Hepatic stellate cell (primary cell): ENCODE results near the gene CARD16.
"Not testable (repeated sequence)": the region's sequence is repeated elsewhere in the genome, so short reads cannot be mapped to it uniquely, and the experiment has no call there.

Experiments
- DNase-seq: peaks from one replicate; pipeline ENCODE4 v3.0.0; 2011; ENCODE audit warnings: low spot score

The CARD16 gene

GRCh38 chr11:105044557-105045524 is at the start of gene CARD16:
CARD16 (minus strand) TSS chr11:105045335; CDS start chr11:105045297, 38 bp downstream.
- peak; percentile 6 for DNase-seq

GRCh38 chr11:105092256-105093239 is 47.4 kb upstream of the CARD16 start:
- DNase-seq, result no peak

- no peak for DNase-seq
Observed at GRCh38 chr11:105081412-105082150, 36.4 kb upstream of the CARD16 start.

GRCh38 chr11:105080171-105080906 is 35.2 kb upstream of the CARD16 start:
- not testable (repeated sequence) for DNase-seq

GRCh38 chr11:105078283-105078682 is 33.1 kb upstream of the CARD16 start:
- no peak for DNase-seq

- not testable (repeated sequence) for DNase-seq
Observed at GRCh38 chr11:105077141-105077790, 32.1 kb upstream of the CARD16 start.

- no peak for DNase-seq
Observed at GRCh38 chr11:105074166-105074530, 29.0 kb upstream of the CARD16 start.

GRCh38 chr11:105073456-105074165 is 28.5 kb upstream of the CARD16 start:
- DNase-seq, result no peak

- DNase-seq, result not testable (repeated sequence)
Observed at GRCh38 chr11:105072080-105072479, 26.9 kb upstream of the CARD16 start.

- no peak for DNase-seq
Observed at GRCh38 chr11:105071089-105071732, 26.1 kb upstream of the CARD16 start.

- no peak for DNase-seq
Observed at GRCh38 chr11:105070306-105070705, 25.2 kb upstream of the CARD16 start.

- not testable (repeated sequence) for DNase-seq
Observed at GRCh38 chr11:105069749-105070148, 24.6 kb upstream of the CARD16 start.

GRCh38 chr11:105063245-105063941 is 18.3 kb upstream of the CARD16 start:
- DNase-seq, result not testable (repeated sequence)

GRCh38 chr11:105057432-105057831 is 12.3 kb upstream of the CARD16 start:
- no peak for DNase-seq

GRCh38 chr11:105056446-105056845 is 11.3 kb upstream of the CARD16 start:
- DNase-seq, result no peak

- DNase-seq, result no peak
Observed at GRCh38 chr11:105054723-105055493, 9.8 kb upstream of the CARD16 start.

- no peak for DNase-seq
Observed at GRCh38 chr11:105052487-105052886, 7.4 kb upstream of the CARD16 start.

GRCh38 chr11:105051559-105051958 is 6.4 kb upstream of the CARD16 start:
- DNase-seq, result no peak
